Lower leg skin (tissue), 3 donors: ENCODE results near the gene ADI1.

Experiments
- POLR2A ChIP-seq, 2 donors: fragments of 450-650 bp; IDR thresholded peaks; one replicate each; pipeline ENCODE4 v1.6.1; 2016 to 2017; ENCODE audit warnings: antibody characterized with exemption in 2 of 2, mild to moderate bottlenecking in 1 of 2, moderate library complexity in 1 of 2
- TF ChIP-seq, protein P1 (sequence below), 3 donors: fragments of 450-650 bp; IDR thresholded peaks; one replicate each; pipeline ENCODE4 v1.5.1; 2016; ENCODE audit warnings: antibody characterized with exemption in 3 of 3, mild to moderate bottlenecking in 3 of 3, moderate library complexity in 2 of 3

DNA sequence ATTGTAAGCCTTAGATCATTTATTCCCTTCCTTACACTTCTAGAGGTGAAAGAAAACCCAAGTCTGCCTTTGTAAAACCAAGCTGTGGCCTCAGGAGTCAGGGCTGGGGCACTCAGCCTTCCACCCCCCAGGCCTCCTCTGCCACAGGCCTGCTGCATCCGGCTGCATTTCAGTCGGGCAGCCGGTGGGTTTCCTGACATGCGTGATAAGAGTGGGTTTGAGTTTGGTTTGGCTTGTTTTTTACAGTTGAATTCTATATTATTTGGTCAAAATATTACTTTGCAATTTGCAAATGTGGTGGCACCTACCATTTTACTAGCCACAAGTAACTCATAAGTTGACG lies 42.4 kb downstream of the ADI1 start:
- TF ChIP-seq, protein P1, sequence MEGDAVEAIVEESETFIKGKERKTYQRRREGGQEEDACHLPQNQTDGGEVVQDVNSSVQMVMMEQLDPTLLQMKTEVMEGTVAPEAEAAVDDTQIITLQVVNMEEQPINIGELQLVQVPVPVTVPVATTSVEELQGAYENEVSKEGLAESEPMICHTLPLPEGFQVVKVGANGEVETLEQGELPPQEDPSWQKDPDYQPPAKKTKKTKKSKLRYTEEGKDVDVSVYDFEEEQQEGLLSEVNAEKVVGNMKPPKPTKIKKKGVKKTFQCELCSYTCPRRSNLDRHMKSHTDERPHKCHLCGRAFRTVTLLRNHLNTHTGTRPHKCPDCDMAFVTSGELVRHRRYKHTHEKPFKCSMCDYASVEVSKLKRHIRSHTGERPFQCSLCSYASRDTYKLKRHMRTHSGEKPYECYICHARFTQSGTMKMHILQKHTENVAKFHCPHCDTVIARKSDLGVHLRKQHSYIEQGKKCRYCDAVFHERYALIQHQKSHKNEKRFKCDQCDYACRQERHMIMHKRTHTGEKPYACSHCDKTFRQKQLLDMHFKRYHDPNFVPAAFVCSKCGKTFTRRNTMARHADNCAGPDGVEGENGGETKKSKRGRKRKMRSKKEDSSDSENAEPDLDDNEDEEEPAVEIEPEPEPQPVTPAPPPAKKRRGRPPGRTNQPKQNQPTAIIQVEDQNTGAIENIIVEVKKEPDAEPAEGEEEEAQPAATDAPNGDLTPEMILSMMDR (IDR thresholded peaks at IDR 0.05): no peak
- no peak for TF ChIP-seq POLR2A (IDR thresholded peaks at IDR 0.05)
